ENCODE measurements around the gene DDHD1. TPM values are rescaled to one million over a fixed set of nuclear protein-coding genes. Genes with fewer than 3 reads are reported as not detected.
"Not testable (repeated sequence)": the region's sequence is repeated elsewhere in the genome, so short reads cannot be mapped to it uniquely, and the experiment has no call there.

The DDHD1 gene
- total RNA-seq, 1 donor from 2014 or later: 13.4 TPM

DNA sequence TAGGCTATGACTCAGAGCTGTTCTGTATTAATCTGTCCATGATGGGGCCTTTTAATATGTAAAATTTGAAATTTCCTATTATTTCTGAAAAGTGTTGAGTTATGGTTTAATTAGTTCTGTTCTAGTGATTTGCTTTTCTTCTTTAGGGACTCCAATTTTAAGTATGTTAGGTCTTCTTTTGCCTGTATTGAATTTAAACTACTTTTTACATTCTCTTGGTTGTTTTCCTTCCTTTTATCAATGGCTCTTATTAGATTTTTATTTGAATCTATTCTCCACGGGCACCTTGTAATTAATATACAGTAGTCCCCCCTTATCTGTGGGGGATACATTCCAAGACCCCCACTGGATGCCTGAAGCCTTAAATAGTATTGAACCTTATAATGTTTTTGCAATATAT lies 46.4 kb downstream of the DDHD1 start:
- DNase-seq: no peak

DNA sequence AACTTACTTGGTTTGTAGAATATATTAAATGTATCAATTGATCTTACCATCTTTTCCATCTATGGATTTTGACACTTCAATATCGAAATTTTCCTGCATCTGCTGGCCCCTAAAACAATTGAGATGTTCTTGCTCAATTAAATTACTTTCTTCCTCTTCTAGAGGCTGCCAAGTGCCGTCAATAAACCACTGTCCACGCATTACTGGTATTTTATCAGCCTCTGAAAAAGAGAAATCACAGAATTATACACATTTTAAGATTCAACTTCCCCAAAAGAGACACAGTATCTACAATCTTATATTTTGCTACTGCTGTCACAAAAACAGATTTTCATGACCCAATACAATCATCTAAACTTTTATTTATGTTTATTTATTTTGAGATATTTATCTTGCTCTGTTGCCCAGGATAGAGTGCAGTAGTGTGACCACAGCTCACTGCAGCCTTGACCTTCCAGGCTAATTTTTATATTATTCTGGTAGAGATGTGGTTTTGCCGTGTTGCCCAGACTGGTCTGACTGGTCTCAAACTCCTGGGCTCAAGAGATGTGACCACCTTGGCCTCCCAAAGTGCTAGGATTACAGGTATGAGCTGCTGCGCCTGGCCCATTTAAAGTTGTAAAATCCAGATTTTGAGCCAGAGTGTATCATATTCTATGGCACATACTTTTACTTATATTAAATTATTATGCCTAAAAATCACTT lies 49.3 kb downstream of the DDHD1 start:
- no peak for DNase-seq

GRCh38 chr14:53093206-53093605 lies 59.9 kb downstream of the DDHD1 start:
- no peak for DNase-seq

DNA sequence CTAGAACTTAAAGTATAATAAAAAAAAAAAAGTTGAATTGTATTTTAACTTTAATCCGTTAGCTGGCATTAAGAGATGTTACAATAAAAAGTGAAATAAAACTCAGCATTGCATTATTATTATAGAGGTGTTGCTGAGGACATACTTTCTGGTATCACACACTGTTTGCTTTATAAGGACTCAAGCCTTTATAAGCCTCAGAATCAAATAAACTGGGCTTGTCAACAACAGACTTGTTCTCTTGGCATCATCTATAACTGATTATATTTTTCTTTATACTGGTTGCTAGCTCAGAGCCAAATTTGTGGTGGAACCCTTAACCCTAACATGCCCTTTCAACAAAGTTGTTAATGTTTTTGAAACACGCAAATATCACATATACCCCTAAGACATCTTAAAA lies 62.3 kb downstream of the DDHD1 start:
- no peak for DNase-seq

- not testable (repeated sequence) for DNase-seq
These were observed 68.2 kb downstream of the DDHD1 start for GRCh38 chr14:53084954-53085353.

DNA sequence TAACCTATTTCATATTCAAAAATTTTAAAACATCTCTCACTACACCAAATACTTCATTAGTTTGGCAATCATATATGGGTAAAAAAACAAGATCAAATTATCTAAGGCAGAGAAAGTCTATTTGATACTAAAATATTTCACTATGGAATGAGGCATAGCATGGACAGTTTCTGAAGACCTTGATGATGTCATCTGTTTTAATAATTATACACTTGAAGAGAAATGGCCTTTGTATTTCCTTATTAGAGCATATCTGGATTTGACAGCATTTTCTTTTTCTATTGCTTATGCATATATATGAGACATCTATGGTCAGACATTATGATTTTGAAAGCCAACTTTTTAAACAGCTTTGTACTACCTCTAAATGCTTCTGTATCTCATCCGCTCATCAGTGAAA lies 88.6 kb downstream of the DDHD1 start:
- DNase-seq: no peak

DNA sequence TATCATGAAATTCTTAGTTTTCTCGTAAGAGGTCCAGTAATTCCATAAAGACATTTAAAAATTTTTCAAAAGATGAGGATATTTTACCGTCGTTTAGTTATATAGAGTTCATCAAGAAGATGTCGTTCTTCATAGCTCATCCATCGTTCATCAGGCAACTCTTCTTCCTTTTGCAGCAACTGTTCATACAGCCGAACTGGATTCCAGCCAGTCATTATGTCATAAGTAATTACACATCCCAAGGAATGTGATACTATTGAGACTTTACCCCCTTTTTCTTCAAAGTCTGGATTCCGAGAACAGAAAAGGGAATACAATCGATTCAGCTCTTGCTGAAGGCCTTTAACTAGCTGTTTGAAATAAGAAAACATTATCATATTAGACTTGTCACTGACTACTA lies 90.3 kb downstream of the DDHD1 start:
- DNase-seq: peak; percentile 4

- DNase-seq: peak; percentile 45
These were observed 93.1 kb downstream of the DDHD1 start for GRCh38 chr14:53060046-53060445.

- DNase-seq: peak; percentile 74
These were observed 98.1 kb downstream of the DDHD1 start for GRCh38 chr14:53055003-53055402.

DNA sequence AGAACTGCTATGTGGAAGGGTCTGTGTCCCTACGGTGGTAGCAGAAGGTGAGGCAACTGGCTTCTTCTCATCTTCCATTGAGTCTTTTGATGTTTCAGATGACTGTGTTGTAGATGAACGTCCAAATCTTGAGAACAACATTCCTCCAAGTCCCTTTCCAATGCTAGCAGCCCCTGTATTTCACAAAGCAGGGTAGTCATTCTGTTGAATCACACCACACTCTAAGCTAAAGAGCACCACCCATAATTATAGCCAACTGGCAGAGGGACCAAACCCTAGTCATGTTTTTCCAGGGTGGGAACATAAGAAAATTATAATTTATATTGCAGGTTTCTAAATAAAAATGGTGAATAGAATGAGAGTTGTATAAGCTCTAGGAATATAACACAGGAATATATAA lies 98.7 kb downstream of the DDHD1 start:
- no peak for DNase-seq

DNA sequence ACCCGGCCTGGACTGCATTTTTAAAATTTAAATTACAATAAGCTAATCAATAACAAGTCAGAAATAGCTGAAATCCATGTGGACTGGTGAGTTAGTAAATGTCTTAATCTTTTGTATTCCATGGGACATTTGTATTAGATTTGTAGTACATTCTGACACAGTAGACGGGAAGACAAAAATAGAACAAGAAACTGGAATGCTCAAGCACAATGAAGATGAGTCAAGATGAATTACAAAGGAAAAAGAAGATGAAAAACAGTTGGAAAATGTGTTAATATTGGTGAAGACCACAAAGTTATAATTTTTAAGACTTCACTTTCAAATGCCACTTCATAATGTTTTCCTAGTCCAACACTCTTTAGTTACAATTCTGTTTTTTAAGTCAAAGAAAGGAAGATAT lies 104.5 kb downstream of the DDHD1 start:
- DNase-seq: no peak

DNA sequence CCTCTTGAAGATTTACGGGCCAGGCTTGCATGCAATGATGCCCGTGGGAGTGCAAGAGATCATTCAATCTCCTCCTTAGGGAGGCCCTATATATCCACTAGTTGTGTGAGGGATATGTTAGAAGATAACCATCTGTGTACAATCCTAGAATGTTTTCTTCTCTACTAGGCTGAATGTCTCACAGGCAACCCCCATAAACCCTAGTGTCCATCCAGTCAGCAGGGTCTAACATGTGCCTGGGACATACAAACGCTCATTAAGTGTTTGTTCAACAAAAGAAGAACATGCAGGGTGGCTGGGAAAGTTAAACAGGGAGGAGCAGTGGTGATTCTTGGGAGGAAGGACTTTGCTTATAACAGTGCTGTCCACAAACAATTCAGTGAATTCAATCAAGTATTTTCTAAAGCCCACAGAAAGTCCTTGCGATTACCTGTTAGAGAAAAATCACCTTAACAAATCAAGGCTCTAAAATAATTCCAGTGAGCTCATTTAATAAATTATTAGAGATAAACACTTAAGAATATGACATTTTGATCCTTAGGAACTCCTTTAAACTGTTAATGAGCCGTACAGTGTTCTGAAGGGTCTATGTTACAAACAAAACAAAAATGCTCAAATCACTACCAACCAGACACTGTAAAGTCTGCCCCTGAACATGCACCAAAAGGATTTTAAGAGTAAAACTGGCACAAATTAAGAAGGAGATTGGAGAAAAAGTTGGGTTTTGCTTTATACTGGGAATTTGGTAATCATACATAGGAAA lies 105.6 kb downstream of the DDHD1 start:
- no peak for DNase-seq

- no peak for DNase-seq
These were observed 108.6 kb downstream of the DDHD1 start for GRCh38 chr14:53044486-53044885.

GRCh38 chr14:53043027-53043581 lies 110.0 kb downstream of the DDHD1 start:
- no peak for DNase-seq

DNA sequence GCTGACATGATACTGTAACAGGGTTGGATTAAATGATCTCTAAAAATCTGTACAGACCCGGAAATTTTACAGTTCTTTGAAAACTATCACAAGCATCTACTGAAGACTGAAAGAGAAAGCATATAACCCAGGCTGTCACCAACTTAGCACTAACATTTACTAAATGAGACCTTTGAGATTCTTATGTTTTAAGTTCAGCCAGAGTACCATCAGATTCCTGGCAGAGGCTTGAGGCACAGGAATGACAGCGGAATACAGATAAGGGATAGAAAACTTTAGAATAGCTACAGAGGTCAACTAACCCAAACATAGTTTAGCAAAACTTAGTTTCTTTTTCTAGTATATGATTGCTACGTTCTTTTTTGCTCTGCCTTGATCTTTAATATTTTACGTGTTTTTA lies 110.6 kb downstream of the DDHD1 start:
- peak; percentile 7 for DNase-seq

- DNase-seq: no peak
These were observed 112.1 kb downstream of the DDHD1 start for GRCh38 chr14:53041067-53041466.

DNA sequence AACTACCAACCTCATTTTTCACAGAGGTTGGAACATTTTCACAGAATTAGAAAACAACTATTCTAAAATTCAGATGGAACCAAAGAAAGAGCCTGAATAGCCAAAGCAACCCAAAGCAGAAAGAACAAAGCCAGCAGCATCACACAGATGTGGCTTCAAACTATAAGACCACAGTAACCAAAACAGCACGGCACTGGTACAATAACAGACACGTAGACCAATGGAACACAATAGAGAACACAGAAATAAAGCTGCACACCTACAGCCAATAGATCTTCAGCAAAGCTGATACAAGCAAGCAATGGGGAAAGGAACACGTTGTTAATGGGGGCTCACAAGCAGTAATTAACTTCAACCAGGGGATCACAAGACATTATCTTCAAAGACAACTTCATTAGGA lies 114.5 kb downstream of the DDHD1 start:
- DNase-seq: no peak

DNA sequence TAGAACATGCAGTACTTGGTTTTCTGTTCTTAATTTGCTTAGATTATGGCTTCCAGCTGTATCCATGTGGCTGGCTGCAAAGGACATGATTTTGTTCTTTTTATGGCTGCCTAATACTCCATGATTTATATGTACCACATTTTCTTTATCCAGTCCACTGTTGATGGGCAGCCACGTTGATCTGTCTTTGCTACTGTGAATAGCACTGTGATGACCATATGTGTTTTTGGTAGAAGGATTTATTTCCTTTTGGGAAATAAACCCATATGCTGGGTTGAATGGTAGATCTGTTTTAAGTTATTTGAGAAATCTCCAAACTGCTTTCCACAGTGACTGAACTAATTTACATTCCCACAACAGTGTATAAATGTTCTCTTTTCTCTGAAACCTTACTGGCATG lies 116.1 kb downstream of the DDHD1 start:
- DNase-seq: no peak

- DNase-seq: no peak
These were observed 117.5 kb downstream of the DDHD1 start for GRCh38 chr14:53035336-53036210.

DNA sequence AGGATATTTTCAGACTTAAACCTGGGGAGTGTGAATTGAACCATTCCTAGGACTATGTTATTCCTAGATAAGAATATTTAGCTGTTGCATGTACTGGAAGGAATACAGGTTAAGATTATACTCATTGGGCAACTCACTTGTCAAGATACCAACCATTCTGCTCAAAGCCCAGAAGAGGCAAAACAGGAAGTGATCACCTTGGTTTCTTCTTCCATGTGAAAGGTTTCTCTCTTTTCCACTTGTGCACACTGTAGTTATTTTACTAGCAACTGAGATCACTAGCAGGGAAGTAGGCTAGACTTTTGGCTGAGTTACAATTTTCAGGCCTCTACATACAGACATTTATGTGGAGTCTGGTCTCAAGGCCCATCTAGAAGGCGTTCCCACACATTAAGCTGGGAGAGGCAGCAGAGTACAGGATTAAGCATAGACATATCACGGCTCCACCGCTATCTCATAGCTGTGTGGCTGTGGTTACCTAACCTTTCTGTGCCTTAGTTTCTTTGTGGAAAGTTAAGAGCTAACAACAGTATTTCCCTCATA lies 118.4 kb downstream of the DDHD1 start:
- no peak for DNase-seq

DNA sequence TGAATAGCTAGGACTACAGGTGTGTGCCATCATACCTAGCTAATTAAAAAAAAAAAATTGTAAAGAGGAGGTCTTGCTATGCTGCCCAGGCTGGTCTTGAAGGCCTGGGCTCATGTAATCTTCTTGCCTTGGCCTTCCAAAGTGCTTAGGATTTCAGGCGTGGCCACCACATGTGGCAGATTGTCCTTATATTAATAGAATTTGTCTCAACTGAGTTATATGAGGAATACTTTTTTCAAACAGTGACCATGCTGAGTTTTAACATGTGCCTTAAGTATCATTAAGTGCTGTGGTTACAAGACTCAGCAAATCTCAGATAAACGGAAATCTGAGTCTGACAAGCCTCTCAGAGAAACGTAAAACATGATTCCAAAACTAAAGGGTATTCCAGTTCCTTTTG lies 119.1 kb downstream of the DDHD1 start:
- DNase-seq: no peak

DNA sequence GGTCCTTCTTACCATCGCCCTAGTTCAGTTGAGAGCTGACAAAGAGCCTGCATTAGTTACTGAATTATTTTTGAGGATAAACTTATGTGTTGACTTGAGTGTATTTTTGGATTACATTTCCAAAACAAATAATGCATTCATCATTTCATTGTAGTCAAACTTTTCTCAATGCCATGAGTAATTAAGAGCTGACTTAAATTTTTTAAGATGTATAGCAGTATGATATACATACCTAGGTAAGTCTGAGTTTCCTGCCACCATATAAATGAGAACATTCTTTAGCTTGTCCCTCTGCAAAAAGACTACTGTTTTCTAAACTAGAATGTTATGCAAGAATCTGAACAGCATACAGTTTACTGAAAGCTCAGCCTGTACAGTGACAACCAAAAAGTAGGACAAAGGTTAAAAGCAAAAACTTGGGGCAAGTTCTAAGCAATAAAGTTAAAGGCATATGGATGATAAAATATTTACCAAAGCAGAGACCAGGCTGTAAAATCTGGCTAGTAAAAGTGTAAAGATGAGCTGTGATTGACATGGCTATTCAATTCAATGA lies 120.2 kb downstream of the DDHD1 start:
- DNase-seq: no peak
